NCI-H82 (cell line): ENCODE results near the gene SESN3.
"Not testable (repeated sequence)": the region's sequence is repeated elsewhere in the genome, so short reads cannot be mapped to it uniquely, and the experiment has no call there.

Experiments used
- DNase-seq: peaks from one replicate; lab custom pipeline; 2025; lab: John Stamatoyannopoulos, UW

SESN3 gene

DNA sequence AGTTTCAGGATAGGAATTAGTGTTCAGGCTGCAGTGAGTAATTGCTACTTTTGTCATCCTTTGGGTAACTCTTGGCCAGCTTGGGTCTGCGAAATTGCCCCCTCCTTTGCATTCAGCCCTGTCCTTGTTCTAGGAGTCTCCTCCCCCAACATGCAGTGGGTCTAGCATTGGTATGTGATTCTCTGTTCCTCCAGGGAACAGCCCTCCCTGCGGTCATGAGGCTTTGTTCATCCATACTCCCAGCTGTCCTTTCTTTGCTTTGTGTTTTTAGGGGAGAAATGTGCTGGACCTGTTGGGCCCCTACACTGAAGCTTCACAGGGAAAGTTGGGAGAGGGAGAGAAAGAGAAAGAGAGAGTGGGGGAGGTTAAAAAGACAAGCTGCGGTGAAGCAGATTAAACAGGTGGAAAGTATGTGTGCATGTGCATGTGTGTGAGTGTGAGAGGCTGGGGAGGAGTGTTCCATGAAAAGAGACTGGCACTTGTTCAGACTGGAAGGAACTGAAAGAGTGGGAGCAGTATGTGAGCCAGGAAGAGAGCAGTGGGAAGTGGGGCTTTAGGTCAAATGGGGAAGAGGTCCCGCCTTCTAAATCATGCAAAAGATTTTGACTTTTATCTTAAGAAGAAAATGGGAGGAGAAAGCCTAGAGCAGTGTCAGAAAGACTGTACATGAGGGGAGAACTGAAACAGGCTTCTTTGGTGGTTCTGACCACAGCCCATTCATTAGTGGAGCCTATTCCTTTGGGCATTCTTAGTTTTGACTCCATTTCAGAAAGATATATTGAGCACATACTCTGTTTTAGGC, 17.9 kb upstream of the SESN3 start:
- peak; percentile 15 for DNase-seq

DNA sequence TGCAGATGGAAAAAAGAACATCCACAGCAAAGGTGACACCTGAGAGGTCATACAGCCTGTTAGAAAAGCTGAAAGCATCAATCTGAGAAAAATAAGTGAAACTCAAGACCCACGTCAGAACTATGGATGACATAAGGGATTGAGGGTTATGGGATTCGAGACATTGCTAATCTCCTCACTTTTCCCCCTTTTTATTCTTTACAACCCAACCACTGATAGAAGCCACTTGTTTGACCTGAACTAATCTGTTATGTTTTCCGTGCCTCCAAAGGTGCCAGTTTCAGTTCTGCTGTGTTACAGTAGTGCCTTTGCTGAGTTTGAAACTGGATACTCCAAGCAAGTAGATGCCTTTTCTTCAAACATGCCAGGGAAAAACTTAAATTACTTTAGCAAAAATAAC, 16.9 kb upstream of the SESN3 start:
- no peak for DNase-seq

- DNase-seq: no peak
These were observed 16.2 kb upstream of the SESN3 start for GRCh38 chr11:95247127-95247684.

GRCh38 chr11:95245581-95245980, 14.6 kb upstream of the SESN3 start:
- DNase-seq: no peak

DNA sequence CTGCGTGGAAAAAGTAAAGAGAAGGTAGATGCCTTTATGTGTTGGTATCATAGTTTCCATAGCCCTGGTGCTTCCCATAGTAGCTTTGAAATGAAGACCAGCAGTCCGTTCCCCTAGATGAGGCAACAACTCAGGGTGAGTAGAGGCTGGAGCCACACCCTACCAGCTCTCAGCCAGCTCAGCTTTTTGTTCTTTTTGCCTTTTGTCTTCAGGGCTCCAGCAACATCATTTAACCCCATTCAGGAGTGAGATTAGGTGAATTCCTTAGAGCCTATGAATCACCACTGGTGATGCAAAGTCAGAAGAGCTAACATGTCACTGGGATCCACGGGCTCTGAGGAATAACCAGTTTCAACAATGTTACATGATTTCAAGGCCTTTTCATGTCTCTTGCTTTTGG, 14.0 kb upstream of the SESN3 start:
- DNase-seq: no peak

DNA sequence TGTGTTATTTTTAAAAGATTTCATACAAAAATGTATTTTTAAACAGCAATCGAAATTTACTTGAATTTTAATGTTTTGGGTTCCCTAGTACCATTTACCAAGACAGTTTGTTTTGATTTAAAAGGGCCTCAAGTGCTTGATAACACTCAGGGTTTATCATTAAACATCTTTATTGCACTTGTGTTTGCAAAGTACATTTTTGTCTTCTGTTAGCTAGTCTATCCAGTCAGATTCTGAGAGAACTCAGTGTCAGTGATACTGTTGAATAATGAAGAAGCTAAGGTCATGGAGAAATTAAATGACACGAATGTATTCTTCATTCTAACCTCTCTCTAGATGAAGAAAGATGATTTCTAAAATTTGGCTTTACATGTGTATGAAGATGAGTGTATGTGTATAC, 12.7 kb upstream of the SESN3 start:
- DNase-seq: no peak

GRCh38 chr11:95242845-95243605, 12.0 kb upstream of the SESN3 start:
- DNase-seq: no peak

DNA sequence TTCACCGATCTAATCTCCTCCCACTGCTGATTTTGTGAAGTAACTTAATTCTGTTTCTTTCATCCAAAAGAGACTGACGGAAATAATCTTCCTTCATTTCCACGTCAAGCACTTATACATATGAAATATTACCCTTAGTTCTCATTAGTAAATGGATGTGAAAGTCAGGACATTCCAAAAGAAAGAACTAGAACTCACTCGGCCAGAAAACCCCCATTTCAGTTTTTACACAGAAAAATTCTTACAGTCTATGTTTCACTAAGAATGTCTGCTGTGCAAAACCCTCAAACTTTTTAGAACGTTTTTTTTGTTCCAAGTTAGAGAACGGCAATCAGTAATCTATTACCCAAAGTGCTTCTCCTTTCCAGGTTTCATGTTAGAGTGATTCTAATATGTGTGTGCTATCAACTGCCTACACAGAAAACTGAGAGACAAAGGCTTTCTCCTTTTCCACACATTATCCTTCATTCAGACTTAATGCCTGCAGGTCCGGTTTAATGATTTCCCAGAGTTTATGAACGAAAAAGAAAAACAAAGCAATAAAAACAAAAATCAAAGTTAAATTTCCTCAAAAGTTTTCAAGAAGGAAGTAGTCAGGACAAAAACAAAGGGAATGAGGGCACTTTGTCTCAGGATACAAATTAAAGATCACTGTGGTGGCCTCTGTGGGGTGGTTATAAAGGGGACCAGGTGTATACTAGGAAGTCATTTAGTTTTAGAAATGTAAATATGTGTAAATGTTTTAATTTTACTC, 11.3 kb upstream of the SESN3 start:
- no peak for DNase-seq

GRCh38 chr11:95241681-95242081, 10.7 kb upstream of the SESN3 start:
- no peak for DNase-seq

DNA sequence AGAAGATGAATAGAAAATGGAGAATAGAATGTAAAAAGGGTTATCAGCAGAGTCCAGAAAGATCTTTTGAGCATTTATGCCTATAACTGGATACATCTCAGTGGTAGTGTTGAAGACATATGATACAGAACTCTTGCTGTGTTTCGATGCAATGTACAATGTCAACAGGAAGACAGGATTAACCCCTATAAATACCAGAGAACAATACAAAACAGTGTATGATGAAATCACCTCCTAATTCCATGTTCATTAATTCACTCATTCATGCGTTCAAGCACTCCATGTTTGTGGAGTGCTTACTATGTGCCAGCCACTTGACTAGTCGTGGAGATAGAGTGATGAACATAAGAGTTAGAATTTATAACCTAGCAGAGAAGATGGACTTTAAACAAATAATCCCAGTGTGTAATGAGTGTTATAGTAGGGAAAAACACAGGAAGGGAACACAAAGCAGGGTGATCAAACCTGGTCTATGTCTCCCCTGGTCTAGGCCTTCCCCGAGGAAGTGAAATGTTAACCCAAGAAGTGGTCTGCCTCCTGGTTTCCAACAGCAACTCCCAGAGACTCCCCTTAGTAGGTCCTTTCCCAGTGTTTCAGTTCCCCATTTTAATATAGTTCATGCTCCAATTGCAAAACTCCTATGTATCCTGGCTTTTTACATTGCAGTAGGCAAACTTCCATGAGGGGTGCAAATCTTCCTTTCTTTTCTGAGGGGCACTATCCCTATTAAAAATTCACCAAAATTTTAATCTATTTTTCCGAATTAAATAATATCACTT, 9.1 kb upstream of the SESN3 start:
- DNase-seq: no peak

- DNase-seq: no peak
These were observed 1.7 kb upstream of the SESN3 start for GRCh38 chr11:95232666-95233065.

- DNase-seq: no peak
These were observed 1.0 kb upstream of the SESN3 start for GRCh38 chr11:95231881-95232605.

GRCh38 chr11:95230810-95231126, 234 bp downstream of the SESN3 start:
- no peak for DNase-seq

DNA sequence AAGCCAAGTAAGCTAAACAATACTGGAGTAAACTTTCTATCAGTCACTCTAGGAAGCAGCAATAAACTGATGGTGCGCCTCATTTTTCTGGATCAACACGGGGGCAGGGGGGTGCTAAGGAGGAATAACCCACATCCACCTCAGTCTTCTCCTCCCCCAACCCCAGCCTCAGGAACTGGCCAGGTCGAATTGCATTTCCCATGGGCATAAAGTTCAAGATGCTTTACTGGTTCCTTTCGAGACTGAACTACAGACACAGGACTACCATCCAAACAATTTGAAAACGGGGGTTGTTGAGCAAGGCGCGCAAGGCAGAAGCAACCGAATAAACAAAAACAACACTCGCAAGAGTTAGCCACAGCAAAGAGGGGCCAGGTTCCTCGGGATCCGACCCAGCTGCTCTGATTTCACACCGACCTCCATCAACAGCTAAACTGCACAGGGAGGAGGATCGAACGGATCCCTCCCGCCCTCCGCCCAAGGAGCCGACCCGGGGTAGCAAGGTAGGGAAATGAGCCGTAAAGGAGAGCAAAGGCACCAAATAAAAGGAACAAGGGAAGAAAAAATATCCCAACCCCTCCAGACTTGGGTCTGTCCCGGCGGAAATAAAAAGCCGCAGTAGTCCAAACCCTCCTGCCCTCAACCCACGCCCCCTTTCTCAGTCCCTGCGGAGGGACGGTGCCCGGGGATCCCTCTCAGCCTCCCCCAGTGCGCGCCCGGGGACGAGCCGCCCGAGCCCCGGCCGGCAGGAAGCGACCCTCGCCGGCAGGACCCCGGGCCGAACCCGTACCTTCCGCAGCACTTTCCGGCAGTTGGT, 801 bp downstream of the SESN3 start:
- peak; percentile 58 for DNase-seq

DNA sequence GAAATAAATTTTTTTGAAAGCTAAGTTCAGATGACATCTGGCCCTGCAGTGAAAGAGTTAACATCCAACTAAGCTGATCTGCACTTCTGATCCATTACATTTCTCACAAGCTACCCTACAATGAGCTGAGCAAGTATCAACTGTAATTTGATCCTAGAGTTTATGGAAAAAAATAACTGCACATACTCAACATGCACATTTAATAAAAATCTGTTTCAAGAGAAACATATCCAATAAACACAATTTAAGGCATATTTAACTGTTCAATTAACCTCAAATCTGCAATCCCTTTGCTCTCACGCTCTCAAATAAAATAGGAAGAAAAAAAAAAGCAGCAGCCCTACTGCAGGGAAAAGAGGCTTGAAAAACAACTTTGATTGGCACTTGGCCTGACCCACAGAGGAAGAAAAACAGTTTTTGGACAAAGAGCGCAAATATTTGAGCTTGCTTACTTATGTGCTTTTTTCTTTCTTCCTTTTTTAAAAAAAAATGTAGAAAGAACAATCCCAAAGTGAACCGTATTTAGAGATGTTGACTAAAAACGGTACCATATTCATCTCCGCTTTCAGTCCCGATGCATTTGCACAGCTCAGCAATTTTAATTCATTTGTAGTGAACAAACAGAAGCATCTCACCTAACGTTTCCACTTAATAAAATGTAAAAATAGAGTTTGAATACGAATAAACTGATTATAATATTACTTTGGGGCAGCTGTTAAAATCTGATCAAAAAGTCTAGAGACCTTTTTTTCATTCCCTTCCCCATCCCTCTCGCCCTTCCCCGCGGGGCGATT, 1.6 kb downstream of the SESN3 start:
- DNase-seq: peak; percentile 55

- no peak for DNase-seq
These were observed 2.8 kb downstream of the SESN3 start for GRCh38 chr11:95228081-95228749.

- DNase-seq: not testable (repeated sequence)
These were observed 3.9 kb downstream of the SESN3 start for GRCh38 chr11:95227060-95227459.

GRCh38 chr11:95222817-95223216, 8.2 kb downstream of the SESN3 start:
- DNase-seq: no peak

DNA sequence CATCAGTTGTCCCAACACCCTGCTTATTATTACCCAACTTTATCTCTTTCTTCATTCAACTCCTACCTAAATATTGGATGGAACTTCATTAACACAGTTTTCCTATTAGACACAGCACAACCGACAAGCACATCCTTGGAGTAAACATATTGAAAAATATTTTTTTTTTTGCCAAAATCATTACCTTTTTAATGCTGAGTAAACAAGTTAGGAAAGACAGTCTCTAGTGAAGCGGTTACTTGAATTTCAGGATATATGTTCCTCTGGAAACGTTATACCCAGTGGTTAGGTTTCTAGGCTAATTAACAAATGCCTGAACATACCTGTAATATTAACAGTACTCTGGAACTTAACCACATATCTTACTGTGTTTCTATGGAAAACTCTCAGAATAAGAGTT, 11.4 kb downstream of the SESN3 start:
- no peak for DNase-seq
